Right renal cortex interstitium (tissue), 3 donors: ENCODE results near the gene GADL1. TPM values are rescaled to one million over a fixed set of nuclear protein-coding genes. Genes with fewer than 3 reads are reported as not detected.

ENCODE experiments used
- DNase-seq, 3 donors: peaks; one replicate each; pipeline ENCODE4 v3.0.0-alpha.2; 2013; ENCODE audit warnings: low read depth in 3 of 3, low spot score in 2 of 3
- polyA plus RNA-seq, 3 donors: library from polyadenylated mRNA; unstranded; fragments of 120-200 nt; gene quantifications; one replicate each; pipeline ENCODE4 v1.2.1, GENCODE V29; 2013; ENCODE audit not compliant: insufficient read length in 3 of 3

The GADL1 gene
- polyA plus RNA-seq, 3 donors, result 2.4 to 2.6 (median 2.6) TPM

GRCh38 chr3:30813734-30814133, 80.7 kb downstream of the GADL1 start:
- no peak for DNase-seq

DNA sequence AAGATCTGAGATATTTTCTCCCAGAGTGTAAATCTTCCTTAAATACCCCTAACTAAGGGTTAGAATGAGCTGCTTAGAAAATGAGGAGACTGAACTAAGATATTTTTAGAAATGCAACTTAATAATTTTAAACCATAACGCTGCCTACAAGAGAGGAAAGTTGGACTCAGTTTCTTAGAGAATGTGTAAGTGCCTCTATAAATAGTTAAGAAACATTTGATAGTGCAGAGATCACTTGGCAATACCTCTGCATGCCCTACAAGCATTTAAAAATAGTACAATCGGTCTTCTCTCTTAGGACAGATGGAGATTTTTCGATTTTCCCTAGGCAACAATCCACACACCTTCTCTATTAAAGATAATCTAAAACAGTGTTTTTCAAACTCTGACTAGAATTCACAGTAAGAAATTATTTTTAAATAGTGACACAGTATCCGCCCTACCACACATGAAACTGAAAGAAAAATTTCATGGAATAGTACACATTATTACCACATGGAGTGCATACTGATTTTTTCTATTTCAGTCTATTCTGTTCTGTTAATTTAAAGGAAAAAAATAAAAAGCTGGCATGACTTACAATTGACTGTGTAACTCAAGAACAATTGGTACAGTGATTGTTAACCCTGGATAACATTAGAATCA, 83.2 kb downstream of the GADL1 start:
- no peak for DNase-seq

GRCh38 chr3:30810625-30811024, 83.8 kb downstream of the GADL1 start:
- no peak for DNase-seq

GRCh38 chr3:30805695-30806094, 88.8 kb downstream of the GADL1 start:
- no peak for DNase-seq

DNA sequence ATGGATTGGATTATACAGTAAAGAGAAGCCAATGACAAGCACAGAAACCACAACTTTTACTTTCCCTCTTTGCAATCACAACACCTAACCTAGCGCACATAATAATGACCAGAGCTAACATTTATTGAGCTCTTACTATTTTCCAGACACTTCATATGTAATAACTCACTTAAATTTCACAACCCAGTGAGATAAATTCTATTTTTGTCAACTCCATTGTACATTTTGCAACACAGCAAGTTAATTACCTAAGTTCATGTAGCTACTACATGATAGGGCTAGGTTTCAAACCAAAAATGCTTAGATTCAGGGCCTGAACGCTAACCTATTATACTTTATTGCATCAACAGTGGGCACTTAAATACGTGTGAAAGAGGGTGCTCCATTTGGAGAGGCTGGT, 89.5 kb downstream of the GADL1 start:
- no peak for DNase-seq

DNA sequence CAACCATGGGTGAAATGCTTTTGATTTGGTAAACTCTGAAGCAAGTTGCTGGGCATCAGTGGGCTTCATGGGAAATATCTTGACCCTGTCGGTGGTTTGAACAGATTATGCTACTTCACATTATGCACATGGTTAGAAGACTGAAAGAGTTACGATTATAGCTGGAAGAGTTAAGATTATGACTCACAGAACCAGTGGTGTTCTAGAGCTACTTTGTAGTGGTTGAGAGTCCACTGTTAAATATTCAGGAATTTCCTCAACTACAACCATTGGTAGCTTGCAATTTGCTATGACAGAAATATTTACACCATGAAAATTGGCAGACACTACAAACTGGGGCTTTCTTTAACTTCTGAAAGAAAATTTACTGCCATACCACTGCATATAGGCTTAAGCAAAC, 99.3 kb downstream of the GADL1 start:
- DNase-seq, result no peak

DNA sequence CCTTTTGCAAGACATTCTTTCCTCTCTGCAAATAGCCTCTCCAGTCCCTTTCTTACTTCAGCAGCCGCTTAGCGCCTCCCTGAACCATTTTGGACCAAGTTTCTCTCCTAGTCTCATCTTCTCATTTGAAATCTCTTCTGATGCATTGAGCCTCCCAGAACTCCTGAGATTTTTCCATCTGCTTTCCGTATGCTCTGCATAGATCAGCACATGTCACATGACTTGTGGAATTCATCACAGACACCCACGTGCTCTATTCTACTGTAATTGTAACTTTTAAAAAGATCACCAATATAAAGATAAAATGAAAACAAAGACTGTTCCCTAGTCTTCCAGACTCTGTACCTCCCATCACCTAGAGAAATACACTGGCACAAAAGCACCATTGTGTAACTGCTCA, 100.7 kb downstream of the GADL1 start:
- DNase-seq, result no peak

GRCh38 chr3:30790150-30790549, 104.3 kb downstream of the GADL1 start:
- no peak for DNase-seq

GRCh38 chr3:30786365-30786764, 108.1 kb downstream of the GADL1 start:
- DNase-seq, result no peak

DNA sequence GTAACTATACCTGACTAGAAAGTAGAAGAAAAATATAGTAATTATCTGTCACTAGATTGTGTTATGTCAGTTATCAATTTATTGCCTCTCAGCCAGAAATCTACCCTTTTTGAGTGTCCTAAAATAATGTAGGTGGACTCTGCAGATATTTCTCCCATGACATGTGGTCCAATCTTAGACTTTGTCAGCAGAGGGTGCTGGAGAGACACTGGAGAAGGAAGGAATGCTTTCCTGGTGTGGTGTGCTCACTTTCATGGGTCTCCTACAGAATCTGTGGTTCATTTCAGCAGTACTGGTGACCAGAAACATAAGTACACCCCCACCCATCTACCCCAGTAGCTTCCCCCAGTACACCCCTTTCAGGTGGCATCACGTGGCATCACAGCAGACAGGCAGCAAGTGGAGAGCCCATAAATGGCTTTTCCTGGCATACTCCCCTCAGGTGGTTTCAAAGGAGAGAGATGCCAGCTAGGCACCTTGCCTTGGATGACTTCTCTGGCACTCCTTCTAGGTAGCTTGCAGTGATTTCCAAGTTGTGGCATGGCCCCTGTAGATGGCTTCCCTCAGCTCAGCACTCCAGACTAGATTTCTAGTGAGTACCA, 114.7 kb downstream of the GADL1 start:
- DNase-seq, result no peak

GRCh38 chr3:30778933-30779332, 115.5 kb downstream of the GADL1 start:
- no peak for DNase-seq

- no peak for DNase-seq
Measured at GRCh38 chr3:30777426-30778113, 116.9 kb downstream of the GADL1 start.

GRCh38 chr3:30776186-30776815, 118.2 kb downstream of the GADL1 start:
- DNase-seq, result no peak

DNA sequence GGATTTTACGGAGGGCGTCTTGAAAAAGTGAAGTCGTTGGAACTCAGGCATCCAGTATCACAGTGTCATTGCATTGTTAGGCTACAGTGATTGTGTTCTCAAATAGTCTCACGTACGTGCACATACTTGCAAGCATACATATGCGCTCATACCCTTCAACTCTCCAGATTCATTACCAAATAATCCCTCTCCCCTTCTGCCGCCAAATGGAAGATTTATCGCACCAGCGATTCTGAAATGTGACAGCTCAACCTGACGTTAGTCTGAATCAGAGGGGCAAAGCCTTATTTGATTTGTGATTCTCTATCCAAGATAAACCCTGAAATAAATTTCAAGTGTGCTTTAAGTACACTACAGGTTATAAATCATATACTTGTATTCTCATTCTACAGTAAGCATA, 119.4 kb downstream of the GADL1 start:
- peak; percentile 25 to 43 (median 33) for DNase-seq

GRCh38 chr3:30774062-30774461, 120.4 kb downstream of the GADL1 start:
- DNase-seq, result no peak

DNA sequence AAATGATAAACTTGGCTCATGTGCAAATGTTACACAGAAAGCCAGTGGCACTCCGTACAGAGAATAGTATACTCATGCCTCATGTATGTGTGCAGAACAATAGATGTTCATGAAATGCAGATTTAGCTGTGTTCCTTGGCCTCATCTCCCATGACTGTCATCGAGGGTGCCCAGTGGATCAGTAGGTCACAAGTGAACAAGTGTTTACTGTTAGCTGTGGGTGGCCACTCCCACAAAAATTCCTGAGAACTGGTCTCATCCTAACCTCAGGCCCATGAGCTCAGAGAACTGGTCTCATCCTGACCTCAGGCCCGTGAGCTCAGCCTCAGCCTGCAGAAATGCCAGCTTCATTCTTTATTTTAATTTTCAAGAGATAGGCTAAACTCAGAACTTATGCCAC, 124.1 kb downstream of the GADL1 start:
- DNase-seq, result no peak

- peak; percentile 52 to 73 (median 56) for DNase-seq
Measured at GRCh38 chr3:30768703-30769550, 125.5 kb downstream of the GADL1 start.

- no peak for DNase-seq
Measured at GRCh38 chr3:30768046-30768445, 126.4 kb downstream of the GADL1 start.

DNA sequence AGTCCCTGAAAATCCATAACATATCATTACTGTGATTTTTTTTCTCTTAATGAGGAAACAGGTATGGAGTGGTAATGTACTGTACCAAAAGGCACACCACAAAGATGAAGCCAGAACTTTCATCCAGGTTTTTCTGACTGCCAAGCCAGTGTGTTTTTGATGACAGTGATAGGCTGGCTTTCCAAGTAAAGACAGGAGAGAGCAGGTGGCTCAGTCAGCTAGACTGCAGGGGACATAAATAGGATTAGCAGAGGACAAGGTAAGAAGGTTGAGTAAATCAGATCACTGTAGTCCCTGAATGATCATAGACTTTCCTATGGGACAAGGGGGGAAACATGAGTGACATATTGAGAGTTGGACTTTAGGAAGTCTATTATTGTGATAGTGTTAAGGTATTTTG, 127.9 kb downstream of the GADL1 start:
- no peak for DNase-seq

DNA sequence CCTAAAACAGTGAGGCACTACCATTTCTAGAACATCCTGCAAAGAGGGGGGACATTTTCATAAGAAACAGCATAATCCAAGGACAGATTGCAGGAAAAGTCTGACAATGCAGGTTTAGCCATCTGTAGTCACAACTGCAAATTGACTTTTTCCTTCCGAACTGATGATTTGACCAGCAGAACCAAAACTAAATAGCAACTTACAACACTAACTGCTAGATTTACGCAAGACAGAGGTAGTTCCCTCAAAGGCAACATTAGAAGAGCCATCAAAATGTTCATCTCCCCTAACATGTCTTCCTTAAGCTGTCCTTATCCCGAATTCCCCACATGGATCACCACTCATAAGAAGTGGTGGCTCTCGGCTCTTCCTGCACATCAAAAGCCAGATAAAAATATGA, 129.6 kb downstream of the GADL1 start:
- DNase-seq, result no peak

DNA sequence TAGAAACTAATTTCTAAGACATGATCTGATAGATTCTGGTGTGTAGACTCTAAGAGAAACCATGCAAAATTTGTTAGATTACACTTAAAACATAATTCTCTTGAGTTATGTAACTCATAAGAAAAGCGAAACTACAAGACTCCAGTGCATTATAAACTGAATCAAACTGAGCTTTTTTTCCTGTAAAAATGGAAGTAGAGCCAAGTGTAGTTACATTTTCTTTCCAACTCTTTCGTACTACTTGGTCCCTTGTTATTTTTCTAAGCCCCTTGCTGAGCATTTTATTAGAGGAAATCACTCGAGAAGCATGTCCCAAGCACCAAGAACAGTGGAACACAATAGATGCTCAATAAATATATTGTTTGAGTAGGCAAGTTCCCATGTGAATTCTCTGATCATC, 130.2 kb downstream of the GADL1 start:
- no peak for DNase-seq
